HepG2 (cell line): Measurements from ENCODE around the gene TMCC1. TPM values are rescaled to one million over a fixed set of nuclear protein-coding genes. Genes with fewer than 3 reads are reported as not detected.

Source experiments
- ARHGAP35 ChIP-seq: sonication (generic); formaldehyde crosslinking; IDR thresholded peaks from 2 replicates; pipeline ENCODE4 v1.9.0; 2022; ENCODE audit warnings: mild to moderate bottlenecking, inconsistent platforms, moderate library complexity, missing genetic modification reagents, borderline replicate concordance
- ATF2 ChIP-seq: sonication (generic); formaldehyde crosslinking; IDR thresholded peaks from 2 replicates; pipeline ENCODE4 v1.4.0; 2020; ENCODE audit warnings: missing genetic modification reagents
- ATRX ChIP-seq: sonication (generic); formaldehyde crosslinking; IDR thresholded peaks from 2 replicates; pipeline ENCODE4 v1.4.0; 2020; ENCODE audit warnings: missing genetic modification reagents, borderline replicate concordance
- BCL6 ChIP-seq: IDR thresholded peaks from 2 replicates; pipeline ENCODE4 v1.6.1; 2016; ENCODE audit warnings: missing genetic modification reagents, missing compliant biosample characterization
- BORCS8-MEF2B ChIP-seq: sonication (generic); formaldehyde crosslinking; IDR thresholded peaks from 2 replicates; pipeline ENCODE4 v1.8.0; 2022; ENCODE audit warnings: mild to moderate bottlenecking, missing genetic modification reagents
- CHD2 ChIP-seq: IDR thresholded peaks from 2 replicates; pipeline ENCODE4 v1.6.1; 2011; ENCODE audit warnings: low read depth, low read length, improper control_type of control experiment
- FOXO1 ChIP-seq: sonication (generic); formaldehyde crosslinking; IDR thresholded peaks from 2 replicates; pipeline ENCODE4 v1.4.0; 2020; ENCODE audit warnings: missing genetic modification reagents
- FOXO4 ChIP-seq: sonication (generic); formaldehyde crosslinking; conservative IDR thresholded peaks from 2 replicates; pipeline ENCODE4 v1.8.1; 2023; ENCODE audit warnings: missing genetic modification reagents
- GMEB2 ChIP-seq: IDR thresholded peaks from 2 replicates; pipeline ENCODE4 v1.6.1; 2016; ENCODE audit warnings: missing biosample characterization, missing genetic modification reagents, low read depth
- STAG1 ChIP-seq: sonication (generic); formaldehyde crosslinking; IDR thresholded peaks from 2 replicates; pipeline ENCODE4 v1.4.0; 2020; ENCODE audit warnings: missing genetic modification reagents
- STAT5B ChIP-seq: sonication (generic); formaldehyde crosslinking; IDR thresholded peaks from 2 replicates; pipeline ENCODE4 v1.4.0; 2020; ENCODE audit warnings: missing genetic modification reagents
- TFE3 ChIP-seq: IDR thresholded peaks from 2 replicates; pipeline ENCODE4 v1.6.1; 2016
- ZFP36L1 ChIP-seq: sonication (generic); formaldehyde crosslinking; IDR thresholded peaks from 2 replicates; pipeline ENCODE4 v1.8.0; 2022; ENCODE audit warnings: mild to moderate bottlenecking, missing genetic modification reagents, moderate library complexity
- ZFP90 ChIP-seq: sonication (generic); formaldehyde crosslinking; IDR thresholded peaks from 2 replicates; pipeline ENCODE4 v1.8.0; 2022; ENCODE audit warnings: missing genetic modification reagents, mild to moderate bottlenecking, inconsistent platforms, borderline replicate concordance
- ZFY ChIP-seq: sonication (generic); formaldehyde crosslinking; IDR thresholded peaks from 2 replicates; pipeline ENCODE4 v1.4.0; 2020; ENCODE audit warnings: missing genetic modification reagents
- ZNF12 ChIP-seq: sonication (generic); formaldehyde crosslinking; IDR thresholded peaks from 2 replicates; pipeline ENCODE4 v1.5.0; 2020; ENCODE audit warnings: missing genetic modification reagents
- ZNF597 ChIP-seq: sonication (generic); formaldehyde crosslinking; IDR thresholded peaks from 2 replicates; pipeline ENCODE4 v1.5.0; 2020; ENCODE audit warnings: missing genetic modification reagents
- ZNF800 ChIP-seq: sonication (generic); formaldehyde crosslinking; IDR thresholded peaks from 2 replicates; pipeline ENCODE4 v1.4.0; 2020; ENCODE audit warnings: missing genetic modification reagents
- ZSCAN5A ChIP-seq: sonication (generic); formaldehyde crosslinking; IDR thresholded peaks from 2 replicates; pipeline ENCODE4 v1.8.0; 2022; ENCODE audit warnings: mild to moderate bottlenecking, missing genetic modification reagents, borderline replicate concordance
- polyA plus RNA-seq, 8 experiments: library from polyadenylated mRNA; depleted of rRNA in 3 of 8; stranded (reverse) in 7 of 8; unstranded in 1 of 8; fragments of >200 nt; fragmentation: Illumina TruSeq in 4 of 8; extraction: Trizol in 4 of 8; gene quantifications; 2 replicates each; pipeline versions ENCODE4 v1.2.1 to v1.2.3, GENCODE V29; 2011 to 2016; ENCODE audit warnings: low read depth in 4 of 8, missing spikeins in 1 of 8, mixed read lengths in 1 of 8; ENCODE audit not compliant: insufficient read depth in 1 of 8
- total RNA-seq, 5 experiments: library from RNA; depleted of rRNA; stranded (reverse); fragments of >200 nt; fragmentation: Illumina TruSeq; extraction: Trizol; gene quantifications; 2 replicates each; pipeline ENCODE4 v1.2.3, GENCODE V29; 2016; ENCODE audit warnings: low read depth in 1 of 5

The TMCC1 gene
- total and polyA plus RNA-seq, 2 of the 13 experiments (the other 11 are each of a cell fraction or from before 2014, with no cell fraction given), result 12.1 to 264 TPM

- no peak for TF ChIP-seq TFE3 (CRISPR knock-in tag)
- TF ChIP-seq FOXO4 (CRISPR knock-in tag), result no peak
- TF ChIP-seq ATRX (CRISPR knock-in tag), result no peak
- no peak for TF ChIP-seq STAT5B (CRISPR knock-in tag)
- no peak for TF ChIP-seq ATF2 (CRISPR knock-in tag)
- no peak for TF ChIP-seq ZSCAN5A (CRISPR knock-in tag)
- 0 out of 2 replicates have a peak, but pooled peaks have one; percentile 4 for TF ChIP-seq ZFY (CRISPR knock-in tag)
- 0 out of 2 replicates have a peak, but pooled peaks have one; percentile 33 for TF ChIP-seq ZFP90
- no peak for TF ChIP-seq ARHGAP35 (CRISPR knock-in tag)
- peak; percentile 30; the same call in 1 of the 2 replicates for TF ChIP-seq BCL6 (CRISPR knock-in tag)
- no peak for TF ChIP-seq CHD2
- no peak for TF ChIP-seq BORCS8-MEF2B
- no peak for TF ChIP-seq GMEB2 (CRISPR knock-in tag)
- no peak for TF ChIP-seq ZFP36L1
- TF ChIP-seq ZNF12, result no peak
- TF ChIP-seq STAG1, result no peak
- TF ChIP-seq ZNF597 (CRISPR knock-in tag), result no peak
- no peak for TF ChIP-seq FOXO1 (CRISPR knock-in tag)
- no peak for TF ChIP-seq ZNF800 (CRISPR knock-in tag)
Observed at GRCh38 chr3:129606636-129607390, 286.7 kb downstream of the TMCC1 start, which contains the start of gene PLXND1 (continued).
